Stimulated activated CD8-positive, alpha-beta memory T cell treated with anti-CD3 and anti-CD28 coated beads, Interleukin-15, amount 100 ng/mL, for 24 hours (primary cell): Measurements from ENCODE around the gene TRAPPC14.
A peak's percentile ranks its signal among the peaks of the same experiment; 100 is the strongest.
"Not testable (repeated sequence)": the region's sequence is repeated elsewhere in the genome, so short reads cannot be mapped to it uniquely, and the experiment has no call there.

ENCODE experiments used
- DNase-seq: peaks from one replicate; pipeline ENCODE4 v3.0.0-alpha.2; 2020; ENCODE audit warnings: low read depth

TRAPPC14 gene

GRCh38 chr7:100153708-100154535, 4.6 kb downstream of the TRAPPC14 start:
- DNase-seq = no peak

- DNase-seq = no peak
These were observed 5.4 kb downstream of the TRAPPC14 start for GRCh38 chr7:100152937-100153666.

DNA sequence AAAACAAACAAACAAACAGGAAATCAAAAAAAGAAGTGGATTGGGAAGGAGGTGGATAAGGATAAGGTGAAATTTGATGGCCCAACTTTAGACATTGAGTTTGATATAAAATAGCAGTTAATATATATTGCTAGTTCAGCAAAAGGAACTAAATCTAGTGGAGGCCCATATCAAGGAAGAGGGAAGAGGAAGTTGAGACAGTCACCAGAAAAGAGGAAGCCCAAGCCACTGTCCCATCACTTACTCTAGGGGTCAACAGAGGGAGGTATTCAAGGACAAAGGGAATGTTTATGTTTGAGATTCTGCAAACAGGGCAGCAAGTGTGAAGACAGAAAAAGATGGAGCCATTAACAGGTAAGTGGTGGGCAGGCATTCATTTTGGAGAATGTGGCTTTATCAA, 6.1 kb downstream of the TRAPPC14 start:
- no peak for DNase-seq

- DNase-seq = peak; percentile 79
These were observed 9.8 kb downstream of the TRAPPC14 start, which contains the start of gene LAMTOR4 for GRCh38 chr7:100148559-100149328. TSS of gene LAMTOR4 (plus strand) at chr7:100148918. CDS start at chr7:100148973, 55 bp downstream.

DNA sequence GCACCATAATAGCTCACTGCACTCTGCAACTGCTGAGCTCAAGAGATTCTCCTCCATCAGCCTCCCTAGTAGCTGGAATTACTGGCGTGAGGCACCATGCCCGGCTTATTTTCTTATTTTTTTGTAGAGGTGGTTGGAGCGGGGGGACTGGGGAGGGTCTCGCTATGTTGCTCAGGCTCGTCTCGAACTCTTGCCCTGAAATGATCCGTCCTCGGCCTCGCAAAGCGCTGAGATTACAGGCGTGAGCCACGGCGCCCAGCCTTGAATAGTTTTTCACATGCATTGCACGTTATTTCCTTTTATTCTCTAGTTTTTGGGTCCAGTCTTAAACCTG, 10.3 kb downstream of the TRAPPC14 start:
- no peak for DNase-seq

DNA sequence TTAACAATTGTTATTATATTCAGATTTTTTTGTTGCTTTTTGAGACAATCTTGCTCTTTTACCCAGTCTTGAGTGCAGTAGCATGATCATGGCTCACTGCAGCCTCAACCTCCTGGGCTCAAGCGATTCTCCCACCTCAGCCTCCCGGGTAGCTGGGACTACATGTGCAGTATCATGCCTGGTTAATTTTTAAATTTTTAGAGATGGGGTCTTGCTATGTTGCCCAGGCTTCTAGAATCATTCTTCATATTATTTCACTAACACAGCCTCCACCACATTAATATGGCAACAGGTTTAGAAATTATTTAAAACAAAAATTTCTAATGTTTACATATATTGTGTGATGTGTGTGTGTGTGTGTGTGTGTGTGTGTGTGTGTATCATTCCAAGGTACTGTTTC, 11.2 kb downstream of the TRAPPC14 start:
- DNase-seq = no peak

GRCh38 chr7:100146350-100146749, 12.2 kb downstream of the TRAPPC14 start:
- DNase-seq = not testable (repeated sequence)

- DNase-seq = no peak
These were observed 16.1 kb downstream of the TRAPPC14 start for GRCh38 chr7:100142461-100142860.

- no peak for DNase-seq
These were observed 17.0 kb downstream of the TRAPPC14 start for GRCh38 chr7:100141555-100141949.

- no peak for DNase-seq
These were observed 20.4 kb downstream of the TRAPPC14 start for GRCh38 chr7:100137851-100138760.

DNA sequence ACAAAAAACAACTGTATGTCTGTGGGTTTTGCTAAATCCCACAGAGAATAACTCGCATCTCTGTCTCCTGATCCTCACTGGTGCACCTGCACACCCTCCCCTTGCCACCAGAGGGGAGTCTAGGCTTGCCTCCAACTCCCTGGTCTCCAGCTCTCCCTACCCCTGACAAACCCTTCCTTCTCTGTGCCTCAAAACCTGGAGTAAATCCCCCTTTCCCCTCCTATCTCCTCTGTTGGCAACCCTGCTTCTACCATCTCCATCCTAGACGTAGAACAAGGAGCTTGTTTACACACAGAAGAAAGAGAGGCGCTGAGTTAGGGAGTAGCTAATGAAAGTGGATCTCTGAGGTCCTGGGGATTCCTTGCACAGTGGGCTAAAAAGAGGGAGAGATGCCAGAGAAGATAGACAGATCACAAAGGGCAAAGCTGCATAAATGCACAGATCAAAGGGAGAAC, 25.8 kb downstream of the TRAPPC14 start:
- no peak for DNase-seq

DNA sequence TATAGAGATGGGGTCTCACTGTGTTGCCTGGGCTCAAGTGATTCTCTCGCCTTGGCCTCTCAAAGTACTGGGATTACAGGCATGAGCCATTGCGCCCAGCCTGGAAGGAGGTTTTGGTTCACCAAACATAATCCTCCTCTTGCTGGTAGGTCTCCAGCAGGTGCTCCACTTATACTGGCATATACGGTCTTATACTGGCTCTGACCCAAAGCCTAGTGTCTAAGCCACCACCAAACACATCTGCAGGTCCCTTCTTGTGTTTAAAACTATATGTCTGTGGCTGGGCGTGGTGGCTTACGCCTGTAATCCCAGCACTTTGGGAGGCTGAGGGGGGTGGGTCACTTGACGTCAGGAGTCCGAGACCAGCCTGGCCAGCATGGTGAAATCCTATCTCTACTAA, 26.4 kb downstream of the TRAPPC14 start:
- no peak for DNase-seq

- peak; percentile 62 for DNase-seq
These were observed 27.7 kb downstream of the TRAPPC14 start for GRCh38 chr7:100130608-100131453.

- not testable (repeated sequence) for DNase-seq
These were observed 28.3 kb downstream of the TRAPPC14 start for GRCh38 chr7:100130220-100130607.

GRCh38 chr7:100128637-100128963, 29.9 kb downstream of the TRAPPC14 start:
- no peak for DNase-seq

DNA sequence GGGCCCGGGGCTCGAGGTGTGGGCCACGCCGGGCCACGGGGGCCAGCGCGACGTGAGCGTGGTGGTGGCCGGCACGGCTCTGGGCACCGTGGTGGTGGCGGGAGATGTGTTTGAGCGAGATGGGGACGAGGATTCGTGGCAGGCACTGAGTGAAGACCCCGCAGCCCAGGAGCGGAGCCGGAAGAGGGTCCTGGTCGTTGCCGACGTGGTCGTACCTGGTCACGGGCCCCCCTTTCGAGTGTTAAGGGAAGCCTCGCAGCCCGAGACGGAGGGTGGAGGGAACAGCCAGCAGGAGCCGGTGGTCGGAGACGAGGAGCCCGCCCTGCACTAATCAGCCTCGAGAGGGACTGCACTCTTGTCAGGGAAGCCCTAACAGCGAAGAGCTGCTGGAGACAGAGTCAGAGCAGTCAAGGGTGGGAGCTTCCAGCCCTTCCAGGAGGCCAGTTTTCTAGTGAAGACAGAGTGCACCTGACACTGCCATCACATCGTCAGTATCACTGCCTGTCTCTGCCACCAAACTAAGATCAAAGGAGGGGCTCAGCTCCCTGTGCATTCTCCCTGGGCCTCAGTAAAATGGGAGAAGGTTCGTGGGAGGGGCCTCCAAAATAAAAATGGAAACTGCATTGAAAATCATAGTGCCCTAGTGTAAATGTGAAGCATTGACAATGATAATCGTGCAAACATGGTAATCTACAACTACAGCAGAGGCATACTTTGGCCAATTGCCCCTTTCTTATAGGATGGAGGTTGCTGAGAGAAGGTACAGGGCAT, 30.5 kb downstream of the TRAPPC14 start:
- DNase-seq = no peak

DNA sequence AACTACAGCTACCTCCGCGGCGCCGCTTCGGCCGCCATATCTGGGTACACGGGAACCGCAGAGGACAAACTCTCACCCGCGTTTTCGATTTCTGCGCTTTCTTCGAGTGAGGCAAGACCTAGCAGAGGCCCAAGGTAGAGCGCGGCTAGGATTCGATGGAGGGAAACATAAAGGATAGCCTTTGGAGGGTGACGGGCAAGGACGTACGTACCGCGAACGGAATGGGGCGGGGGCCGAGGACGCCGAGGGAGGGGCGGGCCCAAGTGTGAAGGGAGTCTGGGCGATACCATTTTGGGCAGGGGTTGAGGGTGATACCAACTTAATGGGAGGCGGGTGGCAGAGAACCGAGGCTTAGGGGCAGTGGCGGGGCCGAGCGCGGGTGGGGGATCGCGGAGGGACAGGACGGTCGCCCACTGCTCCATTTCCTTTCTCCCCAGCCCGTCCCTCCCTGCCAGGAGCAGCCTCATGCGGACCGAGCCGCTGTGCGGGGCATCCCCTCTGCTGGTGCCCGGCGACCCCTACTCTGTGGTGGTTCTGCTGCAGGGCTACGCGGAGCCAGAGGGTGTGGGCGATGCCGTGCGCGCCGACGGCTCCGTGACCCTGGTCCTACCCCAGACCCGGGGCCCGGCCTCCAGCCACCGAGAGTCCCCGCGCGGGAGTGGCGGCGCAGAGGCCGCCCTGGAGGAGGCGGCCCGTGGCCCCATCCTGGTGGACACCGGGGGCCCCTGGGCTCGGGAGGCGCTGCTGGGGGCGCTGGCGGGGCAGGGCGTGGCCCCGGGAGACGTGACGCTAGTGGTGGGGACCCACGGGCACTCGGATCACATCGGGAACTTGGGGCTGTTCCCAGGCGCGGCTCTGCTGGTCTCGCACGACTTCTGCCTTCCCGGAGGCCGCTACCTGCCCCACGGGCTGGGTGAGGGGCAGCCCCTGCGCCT, 31.3 kb downstream of the TRAPPC14 start, which contains the start of gene MBLAC1:
TSS of gene MBLAC1 (plus strand) at position 37 of the 935 bp plus-strand sequence. CDS start at position 466, 429 bp downstream.
- peak; percentile 83 for DNase-seq

- no peak for DNase-seq
These were observed 32.1 kb downstream of the TRAPPC14 start for GRCh38 chr7:100126239-100126930.
